GM12875 (cell line): ENCODE measurements around the gene SH2D1B.

Experiments used
- H3K4me3 ChIP-seq: one replicate; pipeline ENCODE4 v1.5.1; 2011; ENCODE audit warnings: low read depth, low read length, control low read depth
- CTCF ChIP-seq: IDR thresholded peaks from 2 replicates; pipeline ENCODE4 v1.5.1; 2011; ENCODE audit warnings: low read depth, mild to moderate bottlenecking, control low read depth, inconsistent platforms, low read length, moderate library complexity, borderline replicate concordance; ENCODE audit not compliant: insufficient read depth

Gene SH2D1B

GRCh38 chr1:162397943-162398560 is 13.9 kb downstream of the SH2D1B start:
- no peak for TF ChIP-seq CTCF
- no peak overlapping the region for H3K4me3 ChIP-seq

- no peak overlapping the region for H3K4me3 ChIP-seq
Observed at GRCh38 chr1:162397039-162397448, 14.9 kb downstream of the SH2D1B start.

GRCh38 chr1:162396201-162396906 is 15.6 kb downstream of the SH2D1B start:
- H3K4me3 ChIP-seq, result no peak overlapping the region
- TF ChIP-seq CTCF, result no peak

More at GRCh38 chr1:162397039-162397448, 14.9 kb downstream of the SH2D1B start:
- TF ChIP-seq CTCF, result no peak

GRCh38 chr1:162391790-162392563 is 20.0 kb downstream of the SH2D1B start:
- no peak overlapping the region for H3K4me3 ChIP-seq
- TF ChIP-seq CTCF, result peak; percentile 65

GRCh38 chr1:162390396-162391185 is 21.3 kb downstream of the SH2D1B start:
- no peak overlapping the region for H3K4me3 ChIP-seq
- no peak for TF ChIP-seq CTCF

- TF ChIP-seq CTCF, result no peak
- H3K4me3 ChIP-seq, result no peak overlapping the region
Observed at GRCh38 chr1:162389971-162390370, 22.0 kb downstream of the SH2D1B start.
